ENCODE results near the gene MXRA7. TPM values are rescaled to one million over a fixed set of nuclear protein-coding genes. Genes with fewer than 3 reads are reported as not detected.

MXRA7 gene, protein sequence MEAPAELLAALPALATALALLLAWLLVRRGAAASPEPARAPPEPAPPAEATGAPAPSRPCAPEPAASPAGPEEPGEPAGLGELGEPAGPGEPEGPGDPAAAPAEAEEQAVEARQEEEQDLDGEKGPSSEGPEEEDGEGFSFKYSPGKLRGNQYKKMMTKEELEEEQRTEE
- 100 to 1,000 TPM; 107 to 210 (median 181) TPM for total RNA-seq
- polyA plus RNA-seq, result 100 to 1,000 TPM; 199 to 759 TPM
- long read RNA-seq, donor 1, full-length matches to known transcripts, result 10 of 33 reads
- long read RNA-seq, donor 1, partial matches to known transcripts, result 7 of 33 reads
- long read RNA-seq, donor 1, other reads (novel, unspliced or antisense), result 16 of 33 reads
- long read RNA-seq, donor 2, full-length matches to known transcripts, result 76 of 76 reads
- long read RNA-seq, donor 2, partial matches to known transcripts, result 0 of 76 reads
- long read RNA-seq, donor 2, other reads (novel, unspliced or antisense), result 0 of 76 reads
- long read RNA-seq, donor 3, full-length matches to known transcripts, result 751 of 794 reads
- long read RNA-seq, donor 3, partial matches to known transcripts, result 4 of 794 reads
- long read RNA-seq, donor 3, other reads (novel, unspliced or antisense), result 39 of 794 reads

DNA sequence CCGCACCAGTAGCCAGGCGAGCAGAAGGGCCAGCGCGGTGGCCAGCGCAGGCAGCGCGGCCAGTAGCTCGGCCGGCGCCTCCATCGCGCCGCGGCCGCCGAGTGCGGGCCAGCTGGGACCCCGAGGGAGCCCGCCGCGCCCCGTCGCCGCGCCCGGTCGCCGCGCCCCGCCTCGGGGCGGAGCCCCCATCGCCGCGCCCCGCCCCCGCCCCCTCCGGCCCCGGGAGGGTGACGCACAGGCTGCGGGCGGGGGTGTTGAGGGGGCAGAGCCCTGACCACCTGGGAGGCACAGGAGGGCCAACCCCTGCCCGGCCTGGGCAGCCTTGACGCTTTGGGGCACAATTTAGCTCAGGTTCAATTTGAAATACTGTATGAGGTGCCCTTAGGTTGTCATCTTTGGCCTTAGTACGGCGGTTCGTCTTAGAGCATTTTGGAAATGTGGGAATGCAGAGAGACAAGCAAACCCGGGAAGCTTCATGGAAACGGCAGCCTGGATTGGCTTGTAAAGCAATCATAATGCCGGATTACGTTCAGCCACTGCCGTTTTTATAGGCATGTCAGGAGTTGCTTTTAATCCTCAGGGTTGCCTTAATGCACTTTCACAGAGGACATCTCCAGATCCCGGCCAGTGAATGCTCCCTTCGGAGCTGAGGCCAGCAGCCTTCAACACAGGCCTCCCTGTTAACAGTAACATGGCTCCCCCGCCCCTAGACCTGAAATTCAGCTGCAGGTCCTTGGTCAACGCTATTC lies at the start of gene MXRA7:
MXRA7 (minus strand) TSS at position 103 of the 749 bp plus-strand sequence; CDS start at position 84, 19 bp downstream.
- intact Hi-C loops (cut with DNase I), result loop anchor here in 2 of 4 donors (5.0 to 10.0 kb wide), 2 partner anchors 86 to 184 kb away; no protein-coding TSS in a partner anchor
- H3K4me3 ChIP-seq, result peak within 1 kb of the TSS; percentile 87
- H3K27me3 ChIP-seq, result no peaks in the 10 kb centered on the region
- peak; percentile 80 to 89 (median 88) for DNase-seq
- H3K4me1 ChIP-seq (ENCODE audit: insufficient read depth), result peaks cover 18% of the 10 kb centered on the region
- no peaks in the 10 kb centered on the region for H3K9me3 ChIP-seq
- peak within 1 kb of the TSS; percentile 83 to 93 for H3K27ac ChIP-seq
- WGBS, 3 donors, result 1 to 10% (median 3%) methylated on average over 14 to 45 of the region's 56 CpGs
- TF ChIP-seq POLR2A (IDR thresholded peaks at IDR 0.05) (no peak), EP300 (IDR thresholded peaks at IDR 0.05) (no peak)
- TF ChIP-seq, protein P1, sequence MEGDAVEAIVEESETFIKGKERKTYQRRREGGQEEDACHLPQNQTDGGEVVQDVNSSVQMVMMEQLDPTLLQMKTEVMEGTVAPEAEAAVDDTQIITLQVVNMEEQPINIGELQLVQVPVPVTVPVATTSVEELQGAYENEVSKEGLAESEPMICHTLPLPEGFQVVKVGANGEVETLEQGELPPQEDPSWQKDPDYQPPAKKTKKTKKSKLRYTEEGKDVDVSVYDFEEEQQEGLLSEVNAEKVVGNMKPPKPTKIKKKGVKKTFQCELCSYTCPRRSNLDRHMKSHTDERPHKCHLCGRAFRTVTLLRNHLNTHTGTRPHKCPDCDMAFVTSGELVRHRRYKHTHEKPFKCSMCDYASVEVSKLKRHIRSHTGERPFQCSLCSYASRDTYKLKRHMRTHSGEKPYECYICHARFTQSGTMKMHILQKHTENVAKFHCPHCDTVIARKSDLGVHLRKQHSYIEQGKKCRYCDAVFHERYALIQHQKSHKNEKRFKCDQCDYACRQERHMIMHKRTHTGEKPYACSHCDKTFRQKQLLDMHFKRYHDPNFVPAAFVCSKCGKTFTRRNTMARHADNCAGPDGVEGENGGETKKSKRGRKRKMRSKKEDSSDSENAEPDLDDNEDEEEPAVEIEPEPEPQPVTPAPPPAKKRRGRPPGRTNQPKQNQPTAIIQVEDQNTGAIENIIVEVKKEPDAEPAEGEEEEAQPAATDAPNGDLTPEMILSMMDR (IDR thresholded peaks at IDR 0.05), result no peak
- no peaks in the 10 kb centered on the region for H3K36me3 ChIP-seq

DNA sequence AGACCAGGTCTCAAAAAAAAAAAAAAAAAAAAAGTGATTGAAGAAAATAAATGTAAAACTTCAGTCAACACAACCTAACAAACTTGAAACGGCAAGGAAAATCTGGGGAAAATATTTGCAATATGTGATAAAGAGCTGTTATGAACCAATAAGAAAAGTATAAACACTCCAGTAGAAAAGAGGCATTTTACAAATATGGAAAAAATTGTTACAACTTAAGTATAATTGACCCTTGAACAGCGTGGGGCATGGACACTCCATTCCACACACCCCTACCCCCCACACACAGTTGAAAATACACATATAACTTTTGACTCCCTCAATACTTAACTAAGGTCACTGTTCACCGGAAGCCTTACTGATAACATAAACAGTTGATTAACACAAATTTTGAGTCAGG lies 47.8 kb upstream of the MXRA7 start:
- Histone ChIP-seq H3K9me3 (no peaks in the 10 kb centered on the region), H3K27ac (no peak overlapping the region), H3K4me1 (ENCODE audit: insufficient read depth) (no peaks in the 10 kb centered on the region), H3K36me3 (no peaks in the 10 kb centered on the region), H3K27me3 (no peaks in the 10 kb centered on the region), H3K4me3 (no peak overlapping the region)
- intact Hi-C loops (cut with DNase I), result loop anchor here in 1 of 4 donors (5.0 kb wide), 1 partner anchor 84 kb away; no protein-coding TSS in a partner anchor
- TF ChIP-seq POLR2A (IDR thresholded peaks at IDR 0.05) (no peak), EP300 (IDR thresholded peaks at IDR 0.05) (no peak)
- TF ChIP-seq, protein P1 (IDR thresholded peaks at IDR 0.05), result no peak
- 56 to 76% (median 74%) methylated on average over 3 of the region's 3 CpGs for WGBS, 3 donors
- no peak for DNase-seq

DNA sequence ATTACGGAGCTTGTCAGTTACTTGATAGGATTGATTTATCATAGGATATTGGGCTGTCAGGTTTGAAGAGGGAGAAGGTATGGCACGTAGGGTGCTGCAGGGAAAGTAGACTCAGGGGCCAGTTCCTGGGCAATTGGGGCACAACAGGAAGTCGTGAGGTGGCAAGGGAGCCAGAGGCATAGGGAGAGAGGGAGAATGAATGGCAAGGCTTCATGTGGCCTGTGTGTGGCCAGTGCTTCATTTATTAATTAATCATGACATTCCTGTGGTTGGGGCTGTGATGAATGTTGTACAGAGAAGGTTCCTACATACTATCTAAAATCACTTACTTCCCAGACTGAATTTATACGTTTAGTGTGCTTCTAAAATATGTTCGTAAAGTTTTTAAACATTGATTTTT lies 46.5 kb upstream of the MXRA7 start:
- no peak for DNase-seq
- no peaks in the 10 kb centered on the region for H3K36me3 ChIP-seq
- WGBS, 3 donors, result 94 to 96% (median 95%) methylated on average over 5 of the region's 5 CpGs
- H3K27me3 ChIP-seq, result no peaks in the 10 kb centered on the region
- intact Hi-C loops (cut with DNase I), result loop anchor here in 1 of 4 donors (5.0 kb wide), 1 partner anchor 85 kb away; no protein-coding TSS in a partner anchor
- H3K4me3 ChIP-seq, result no peak overlapping the region
- H3K27ac ChIP-seq, result no peak overlapping the region
- no peak for TF ChIP-seq EP300 (IDR thresholded peaks at IDR 0.05)
- TF ChIP-seq POLR2A (IDR thresholded peaks at IDR 0.05), result no peak
- TF ChIP-seq, protein P1 (IDR thresholded peaks at IDR 0.05), result no peak
- H3K9me3 ChIP-seq, result no peaks in the 10 kb centered on the region
- H3K4me1 ChIP-seq (ENCODE audit: insufficient read depth), result no peaks in the 10 kb centered on the region

DNA sequence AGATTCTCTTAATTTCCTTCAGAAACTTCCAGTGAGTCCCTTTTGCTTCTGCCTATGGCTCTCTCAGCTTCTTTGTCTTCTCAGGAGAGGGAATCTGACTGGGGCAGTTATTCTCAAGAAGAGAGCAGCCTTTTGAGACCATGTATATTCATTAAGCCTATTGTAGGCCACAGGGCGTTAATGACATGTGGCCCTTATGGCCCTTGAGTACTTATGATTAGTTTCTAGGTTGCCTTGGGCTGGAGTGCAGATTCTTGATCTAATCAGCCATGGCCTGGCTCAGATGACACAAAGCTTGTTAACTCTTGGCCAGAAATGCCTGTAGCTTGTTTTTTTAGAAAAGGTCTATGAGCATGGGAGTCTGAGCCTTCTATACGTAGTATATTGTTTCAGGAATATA lies 44.5 kb upstream of the MXRA7 start:
- TF ChIP-seq, protein P1 (IDR thresholded peaks at IDR 0.05), result no peak
- TF ChIP-seq EP300 (IDR thresholded peaks at IDR 0.05), result no peak
- no peak for TF ChIP-seq POLR2A (IDR thresholded peaks at IDR 0.05)

More for the DNA sequence above, 44.5 kb upstream of the MXRA7 start:
- Histone ChIP-seq H3K27ac (no peak overlapping the region), H3K9me3 (no peaks in the 10 kb centered on the region), H3K36me3 (no peaks in the 10 kb centered on the region), H3K27me3 (no peaks in the 10 kb centered on the region), H3K4me1 (ENCODE audit: insufficient read depth) (no peaks in the 10 kb centered on the region), H3K4me3 (no peak overlapping the region)
- WGBS, 3 donors, result 95 to 98% (median 98%) methylated on average over 2 of the region's 2 CpGs
- intact Hi-C loops (cut with DNase I), result loop anchor here in 1 of 4 donors (5.0 kb wide), 1 partner anchor 87 kb away; no protein-coding TSS in a partner anchor
- DNase-seq, result no peak
